OCI-LY7 (cell line): ENCODE data around the gene DMD. TPM values are rescaled to one million over a fixed set of nuclear protein-coding genes. Genes with fewer than 3 reads are reported as not detected.

Experiments
- BruUV-seq: library from RNA; stranded (reverse); fragments of 400-500 nt; replicated peaks from 2 replicates; lab custom pipeline; 2021; lab: Mats Ljungman, UMichigan
- CTCF ChIA-PET: fragments of 300-600 bp; sonication (Branson Sonifier 250); formaldehyde crosslinking; loops from one replicate; lab custom pipeline; 2022; ENCODE audit warnings: antibody characterized with exemption; ENCODE audit not compliant: unreplicated experiment; lab: Charles Lee
- POLR2A ChIA-PET: fragments of 300-600 bp; sonication (Branson Sonifier 250); formaldehyde crosslinking; loops from one replicate; lab custom pipeline; 2022; ENCODE audit warnings: antibody characterized with exemption; lab: Charles Lee
- DNase-seq: peaks from one replicate; pipeline ENCODE4 v3.0.0-alpha.2; 2015; ENCODE audit warnings: low spot score
- H2AFZ ChIP-seq: fragments of 200-600 bp; sonication (generic), shearing (Covaris generic); 2 replicates; pipeline ENCODE4 v1.6.1; 2014; ENCODE audit warnings: mild to moderate bottlenecking, antibody characterized with exemption, low read length, moderate library complexity
- H3K27ac ChIP-seq: fragments of 200-600 bp; sonication (generic); 2 replicates; pipeline ENCODE4 v1.5.1; 2014; ENCODE audit warnings: mixed run types, low read depth, mild to moderate bottlenecking, moderate library complexity, low read length, inconsistent platforms; ENCODE audit not compliant: poor library complexity, severe bottlenecking
- H3K36me3 ChIP-seq: fragments of 200-600 bp; sonication (generic); 2 replicates; pipeline ENCODE4 v1.6.1; 2014; ENCODE audit warnings: mild to moderate bottlenecking, antibody characterized with exemption, low read length, moderate library complexity, mixed read lengths; ENCODE audit not compliant: insufficient read depth
- H3K4me1 ChIP-seq: fragments of 200-600 bp; sonication (generic); 2 replicates; pipeline ENCODE4 v1.5.1; 2014; ENCODE audit warnings: mild to moderate bottlenecking, low read length; ENCODE audit not compliant: insufficient read depth, poor library complexity, severe bottlenecking
- H3K4me2 ChIP-seq: fragments of 200-600 bp; sonication (generic); 2 replicates; pipeline ENCODE4 v1.6.1; 2014; ENCODE audit warnings: mild to moderate bottlenecking, low read length
- H3K4me3 ChIP-seq: fragments of 200-600 bp; sonication (generic); 2 replicates; pipeline ENCODE4 v1.5.1; 2014; ENCODE audit warnings: mild to moderate bottlenecking, low read depth, low read length; ENCODE audit not compliant: poor library complexity, severe bottlenecking
- H3K79me2 ChIP-seq: fragments of 200-600 bp; sonication (generic); 2 replicates; pipeline ENCODE4 v1.6.1; 2016; ENCODE audit warnings: low read depth, mild to moderate bottlenecking, low read length, moderate library complexity, mixed read lengths; ENCODE audit not compliant: insufficient read depth
- H3K9me2 ChIP-seq: fragments of 200-600 bp; sonication (generic); 2 replicates; pipeline ENCODE4 v1.6.1; 2016; ENCODE audit warnings: mild to moderate bottlenecking, low read length, mixed read lengths; ENCODE audit not compliant: insufficient read depth
- H3K9me3 ChIP-seq: fragments of 200-600 bp; sonication (generic); 2 replicates; pipeline ENCODE4 v1.6.1; 2014; ENCODE audit warnings: mild to moderate bottlenecking, mixed run types, low read length, mixed read lengths
- H4K20me1 ChIP-seq: fragments of 200-600 bp; sonication (generic); 2 replicates; pipeline ENCODE4 v1.6.1; 2014; ENCODE audit warnings: mild to moderate bottlenecking, antibody characterized with exemption, low read length, moderate library complexity, mixed read lengths; ENCODE audit not compliant: insufficient read depth
- EZH2phosphoT487 ChIP-seq: fragments of 200-600 bp; sonication (generic); IDR thresholded peaks from 2 replicates; pipeline ENCODE4 v1.6.1; 2018; ENCODE audit warnings: low read depth, borderline replicate concordance, mild to moderate bottlenecking, mixed run types, antibody characterized with exemption, low read length, moderate library complexity, mixed read lengths
- intact Hi-C: fragments of 100-400 bp; cut with micrococcal nuclease; formaldehyde crosslinking; loops from one replicate; pipeline ENCODE4 v1.10.0; 2022; ENCODE audit not compliant: unreplicated experiment
- total RNA-seq, 2 experiments: library from RNA; depleted of rRNA in 1 of 2; stranded (reverse); fragments of >200 nt in 1 of 2; shearing (Covaris generic) in 1 of 2; gene quantifications; 2 replicates each; pipeline ENCODE4 v1.2.3, GENCODE V29; 2014 to 2022
- TF ChIP-seq, protein P1 (sequence below): fragments of 200-600 bp; sonication (generic); conservative IDR thresholded peaks from 2 replicates; pipeline ENCODE4 v1.5.1; 2014; ENCODE audit warnings: mild to moderate bottlenecking, antibody characterized with exemption, low read length, moderate library complexity, mixed read lengths

The DMD gene
- total RNA-seq, 2 experiments from 2014 or later = 20.5 to 61.4 TPM

DNA sequence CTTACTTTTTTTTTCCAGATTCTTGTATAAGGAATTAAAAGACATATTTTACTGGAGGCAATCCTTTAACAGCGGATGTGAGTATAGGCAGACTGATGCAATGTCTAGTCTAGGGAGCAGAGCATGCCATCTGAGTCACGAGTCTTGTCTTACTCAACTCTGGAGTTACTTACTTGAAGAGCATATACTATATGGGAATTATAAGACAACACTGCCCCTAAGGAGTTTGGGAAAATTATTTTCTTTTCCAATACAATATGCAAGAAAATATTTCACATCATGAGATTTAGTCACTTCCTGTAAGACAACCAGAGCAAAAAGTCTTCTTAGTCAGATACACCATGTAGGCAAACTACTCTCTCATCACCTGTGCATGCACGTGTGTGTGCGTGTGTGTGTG lies 1602.2 kb downstream of the DMD start:
- POLR2A ChIA-PET = no interaction called here
- TF ChIP-seq EZH2phosphoT487 = no peak
- TF ChIP-seq, protein P1, sequence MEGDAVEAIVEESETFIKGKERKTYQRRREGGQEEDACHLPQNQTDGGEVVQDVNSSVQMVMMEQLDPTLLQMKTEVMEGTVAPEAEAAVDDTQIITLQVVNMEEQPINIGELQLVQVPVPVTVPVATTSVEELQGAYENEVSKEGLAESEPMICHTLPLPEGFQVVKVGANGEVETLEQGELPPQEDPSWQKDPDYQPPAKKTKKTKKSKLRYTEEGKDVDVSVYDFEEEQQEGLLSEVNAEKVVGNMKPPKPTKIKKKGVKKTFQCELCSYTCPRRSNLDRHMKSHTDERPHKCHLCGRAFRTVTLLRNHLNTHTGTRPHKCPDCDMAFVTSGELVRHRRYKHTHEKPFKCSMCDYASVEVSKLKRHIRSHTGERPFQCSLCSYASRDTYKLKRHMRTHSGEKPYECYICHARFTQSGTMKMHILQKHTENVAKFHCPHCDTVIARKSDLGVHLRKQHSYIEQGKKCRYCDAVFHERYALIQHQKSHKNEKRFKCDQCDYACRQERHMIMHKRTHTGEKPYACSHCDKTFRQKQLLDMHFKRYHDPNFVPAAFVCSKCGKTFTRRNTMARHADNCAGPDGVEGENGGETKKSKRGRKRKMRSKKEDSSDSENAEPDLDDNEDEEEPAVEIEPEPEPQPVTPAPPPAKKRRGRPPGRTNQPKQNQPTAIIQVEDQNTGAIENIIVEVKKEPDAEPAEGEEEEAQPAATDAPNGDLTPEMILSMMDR = no peak
- Histone ChIP-seq H3K4me2 (no peak overlapping the region), H3K4me3 (no peak overlapping the region), H3K9me3 (no peaks in the 10 kb centered on the region), H2AFZ (no peak overlapping the region), H3K27ac (no peak overlapping the region), H3K79me2 (no peaks in the 10 kb centered on the region), H4K20me1 (no peaks in the 10 kb centered on the region), H3K4me1 (no peaks in the 10 kb centered on the region), H3K36me3 (no peaks in the 10 kb centered on the region), H3K9me2 (no peaks in the 10 kb centered on the region)
- intact Hi-C loops = no loop called here
- no TSS peak for BruUV-seq
- DNase-seq = no peak
- CTCF ChIA-PET = no interaction called here

DNA sequence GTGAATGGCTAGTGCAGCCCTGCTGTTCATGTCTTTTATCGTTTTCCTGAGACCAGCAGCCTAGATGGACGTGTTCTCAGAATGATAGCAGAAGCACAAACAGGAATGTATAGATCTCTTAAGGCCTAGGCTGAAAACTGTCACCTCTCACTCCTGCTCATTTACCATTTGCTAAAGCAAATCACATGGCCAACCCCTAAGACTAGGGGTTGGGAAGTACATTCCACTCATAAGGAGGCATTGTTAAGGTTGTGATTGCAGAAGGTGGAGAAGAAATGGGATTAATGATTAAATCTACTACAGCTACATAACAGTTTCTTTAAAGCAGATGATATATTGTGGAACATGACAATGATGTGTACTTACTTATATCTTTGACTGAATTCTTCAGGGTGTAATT lies 1602.7 kb downstream of the DMD start:
- Histone ChIP-seq H3K4me3 (no peak overlapping the region), H3K4me2 (no peak overlapping the region), H3K27ac (no peak overlapping the region), H2AFZ (no peak overlapping the region), H3K4me1 (no peaks in the 10 kb centered on the region), H3K9me2 (no peaks in the 10 kb centered on the region), H3K36me3 (no peaks in the 10 kb centered on the region), H3K79me2 (no peaks in the 10 kb centered on the region), H3K9me3 (no peaks in the 10 kb centered on the region), H4K20me1 (no peaks in the 10 kb centered on the region)
- intact Hi-C loops = no loop called here
- DNase-seq = no peak
- ChIA-PET POLR2A (interaction anchor here (0.7 kb wide), 1 partner anchor 113 kb away, joined by 3 read pairs; no protein-coding TSS in a partner anchor), CTCF (interaction anchor here (1.4 kb wide), 1 partner anchor 570 kb away, joined by 3 read pairs; no protein-coding TSS in a partner anchor)
- no TSS peak for BruUV-seq
- TF ChIP-seq EZH2phosphoT487 = no peak
- TF ChIP-seq, protein P1 = no peak

DNA sequence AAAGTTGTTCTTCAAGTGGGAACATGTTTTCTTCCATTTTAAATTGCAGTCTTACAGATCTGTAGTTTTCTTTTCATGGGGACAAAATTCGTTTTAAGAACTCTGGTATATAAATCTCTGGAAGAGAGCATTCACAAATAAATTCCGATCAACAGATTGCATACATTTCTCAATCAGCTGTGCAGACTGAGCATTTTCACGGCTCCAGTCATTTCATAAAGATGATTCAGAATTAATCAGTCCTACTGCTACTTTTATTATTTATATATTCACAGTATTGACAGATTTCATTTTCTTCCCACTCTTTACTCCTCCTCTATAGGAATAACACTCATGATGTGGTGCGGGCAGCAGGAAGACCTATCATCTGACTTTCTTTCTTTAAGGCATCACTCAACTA lies 1604.6 kb downstream of the DMD start:
- CTCF ChIA-PET = no interaction called here

More for the DNA sequence above, 1604.6 kb downstream of the DMD start:
- no peak for DNase-seq
- no peak overlapping the region for H2AFZ ChIP-seq
- TF ChIP-seq, protein P1 = no peak
- TF ChIP-seq EZH2phosphoT487 = no peak
- no peak overlapping the region for H3K4me2 ChIP-seq
- no peaks in the 10 kb centered on the region for H4K20me1 ChIP-seq
- H3K9me3 ChIP-seq = no peaks in the 10 kb centered on the region
- H3K79me2 ChIP-seq = no peaks in the 10 kb centered on the region
- no TSS peak for BruUV-seq
- H3K27ac ChIP-seq = no peak overlapping the region
- POLR2A ChIA-PET = no interaction called here
- no peaks in the 10 kb centered on the region for H3K36me3 ChIP-seq
- H3K4me1 ChIP-seq = no peaks in the 10 kb centered on the region
- H3K9me2 ChIP-seq = no peaks in the 10 kb centered on the region
- intact Hi-C loops = no loop called here
- H3K4me3 ChIP-seq = no peak overlapping the region
